ENCODE results near the gene PCDHGA2. TPM values are rescaled to one million over a fixed set of nuclear protein-coding genes. Genes with fewer than 3 reads are reported as not detected.
"Not testable (repeated sequence)": the region's sequence is repeated elsewhere in the genome, so short reads cannot be mapped to it uniquely, and the experiment has no call there.

Gene PCDHGA2
- total RNA-seq, 4 donors from 2014 or later: 1.4 to 5.3 (median 1.9) TPM

GRCh38 chr5:141328231-141328630, 10.3 kb upstream of the PCDHGA2 start:
- no peak overlapping the region for H3K4me3 ChIP-seq (ENCODE audit: low read depth, poor library complexity, severe bottlenecking)
- DNase-seq (ENCODE audit: low spot score in 2 of 2): no peak
- 78 to 91% methylated on average over 3 to 8 of the region's 8 CpGs for WGBS, 2 donors
- TF ChIP-seq POLR2A (IDR thresholded peaks at IDR 0.05) (no peak), CTCF (IDR thresholded peaks at IDR 0.05) (no peak)
- intact Hi-C loops (cut with DNase I; ENCODE audit: low total_unique reads): no loop called here

- DNase-seq (ENCODE audit: low spot score in 2 of 2): no peak
- intact Hi-C loops (cut with DNase I; ENCODE audit: low total_unique reads): no loop called here
- 25 to 27% methylated on average over 21 of the region's 21 CpGs for WGBS, 2 donors
Observed at GRCh38 chr5:141330299-141331080, 8.1 kb upstream of the PCDHGA2 start, which contains the start of gene PCDHGA1. Gene PCDHGA1 (plus strand): TSS chr5:141330514.

GRCh38 chr5:141332571-141332970, 6.0 kb upstream of the PCDHGA2 start:
- intact Hi-C loops (cut with DNase I; ENCODE audit: low total_unique reads); H3K4me3 ChIP-seq (ENCODE audit: low read depth, poor library complexity, severe bottlenecking); DNase-seq (ENCODE audit: low spot score in 2 of 2): not testable (repeated sequence)
- 36 to 45% methylated on average over 14 to 34 of the region's 39 CpGs for WGBS, 2 donors

More at GRCh38 chr5:141330299-141331080, 8.1 kb upstream of the PCDHGA2 start, which contains the start of gene PCDHGA1:
- TF ChIP-seq POLR2A (IDR thresholded peaks at IDR 0.05) (no peak), CTCF (IDR thresholded peaks at IDR 0.05) (no peak)
- no peak within 1 kb of the TSS for H3K4me3 ChIP-seq (ENCODE audit: low read depth, poor library complexity, severe bottlenecking)

- DNase-seq (ENCODE audit: low spot score in 2 of 2); H3K4me3 ChIP-seq (ENCODE audit: low read depth, poor library complexity, severe bottlenecking); intact Hi-C loops (cut with DNase I; ENCODE audit: low total_unique reads): not testable (repeated sequence)
- WGBS, 2 donors: 41 to 66% methylated on average over 27 to 39 of the region's 45 CpGs
Observed at GRCh38 chr5:141340781-141341354, 2.3 kb downstream of the PCDHGA2 start.

- intact Hi-C loops (cut with DNase I; ENCODE audit: low total_unique reads): no loop called here
- DNase-seq (ENCODE audit: low spot score in 2 of 2): no peak
- TF ChIP-seq POLR2A (IDR thresholded peaks at IDR 0.05): no peak
- no peak for TF ChIP-seq CTCF (IDR thresholded peaks at IDR 0.05)
- H3K4me3 ChIP-seq (ENCODE audit: low read depth, poor library complexity, severe bottlenecking): no peak overlapping the region
- WGBS, 2 donors: 18 to 22% methylated on average over 1 of the region's 1 CpG
Observed at GRCh38 chr5:141342773-141343172, 4.2 kb downstream of the PCDHGA2 start.

GRCh38 chr5:141343242-141343952, 4.8 kb downstream of the PCDHGA2 start, which contains the start of gene PCDHGA3:
Gene PCDHGA3 (plus strand): TSS chr5:141343829. CDS start chr5:141344034, 205 bp downstream.
- DNase-seq (ENCODE audit: low spot score in 2 of 2): no peak
- no peak for TF ChIP-seq POLR2A (IDR thresholded peaks at IDR 0.05)
- TF ChIP-seq CTCF (IDR thresholded peaks at IDR 0.05): no peak
- WGBS, 2 donors: 23 to 31% methylated on average over 9 of the region's 9 CpGs
- intact Hi-C loops (cut with DNase I; ENCODE audit: low total_unique reads): no loop called here
- no peak within 1 kb of the TSS for H3K4me3 ChIP-seq (ENCODE audit: low read depth, poor library complexity, severe bottlenecking)

Data from lower leg skin (tissue), 4 donors.